HEK293T (cell line): ENCODE data around the gene KLK12.

Source experiments
- ELF4 ChIP-seq: fragments of 450-650 bp; IDR thresholded peaks from 2 replicates; pipeline ENCODE4 v1.6.1; 2017; ENCODE audit warnings: antibody characterized with exemption
- FOXA1 ChIP-seq: fragments of 450-650 bp; IDR thresholded peaks from 2 replicates; pipeline ENCODE4 v1.6.1; 2016; ENCODE audit warnings: mild to moderate bottlenecking
- NFRKB ChIP-seq: fragments of 450-650 bp; IDR thresholded peaks from 2 replicates; pipeline ENCODE4 v1.6.1; 2016; ENCODE audit warnings: mild to moderate bottlenecking, moderate library complexity
- SP1 ChIP-seq: fragments of 450-650 bp; IDR thresholded peaks from 2 replicates; pipeline ENCODE4 v1.6.1; 2017
- SUZ12 ChIP-seq: fragments of 450-650 bp; IDR thresholded peaks from 2 replicates; pipeline ENCODE4 v1.6.1; 2016; ENCODE audit warnings: mild to moderate bottlenecking

DNA sequence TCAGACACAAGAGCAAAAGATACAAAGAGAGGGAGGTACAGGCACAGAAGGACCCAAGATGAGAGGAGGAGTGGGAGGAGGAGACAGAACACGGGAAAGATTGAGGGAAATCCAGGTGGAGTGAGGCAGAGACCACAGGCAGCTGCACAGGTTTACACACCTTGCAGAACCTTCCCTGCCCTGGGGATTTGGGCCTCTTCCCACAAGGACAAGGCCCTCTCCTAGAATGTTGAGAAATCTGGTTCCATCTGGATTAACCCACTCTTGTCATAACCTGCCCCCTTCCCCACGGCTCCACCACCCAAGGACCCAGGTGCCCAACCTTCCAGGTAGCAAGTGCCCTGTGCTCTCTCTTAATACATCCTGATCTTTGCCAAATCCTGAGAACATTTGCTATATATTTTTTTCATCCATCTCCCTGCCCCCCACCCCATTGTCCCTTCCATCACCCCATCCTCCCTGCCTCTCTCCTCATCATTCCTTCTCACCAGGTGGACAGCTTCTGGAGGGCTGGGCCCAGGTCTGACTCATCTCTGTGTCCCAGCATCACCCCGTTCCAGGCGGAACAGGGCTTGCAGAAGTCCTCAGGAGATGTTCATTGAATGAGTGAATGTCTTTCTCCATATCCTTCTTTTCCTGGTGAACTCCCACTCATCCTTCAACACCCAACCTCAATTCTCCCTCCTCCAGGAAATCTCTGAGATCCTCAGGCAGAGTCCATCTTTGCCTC lies 24.6 kb downstream of the KLK12 start:
- TF ChIP-seq FOXA1 = no peak
- TF ChIP-seq SUZ12 = no peak
- no peak for TF ChIP-seq ELF4
- TF ChIP-seq SP1 = no peak
- no peak for TF ChIP-seq NFRKB
